AML-193 (cell line): ENCODE measurements around the gene FIBIN.
"Not testable (repeated sequence)": the region's sequence is repeated elsewhere in the genome, so short reads cannot be mapped to it uniquely, and the experiment has no call there.

ENCODE experiments used
- DNase-seq, 2 experiments: peaks; one replicate each; lab custom pipeline; 2025; lab: John Stamatoyannopoulos, UW

Gene FIBIN

DNA sequence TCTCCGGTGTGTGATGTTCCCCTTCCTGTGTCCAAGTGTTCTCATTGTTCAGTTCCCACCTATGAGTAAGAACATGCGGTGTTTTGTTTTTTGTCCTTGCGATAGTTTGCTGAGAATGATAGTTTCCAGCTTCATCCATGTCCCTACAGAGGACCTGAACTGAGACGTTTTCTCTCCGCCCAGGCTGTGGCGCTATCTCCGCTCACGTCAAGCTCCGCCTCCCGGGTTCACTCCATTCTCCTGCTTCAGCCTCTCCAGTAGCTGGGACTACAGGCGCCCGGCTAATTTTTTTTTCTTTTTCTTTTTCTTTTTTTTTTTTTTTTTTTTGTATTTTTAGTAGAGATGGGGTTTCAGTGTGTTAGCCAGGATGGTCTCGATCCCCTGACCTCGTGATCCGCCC is 16.7 kb upstream of the FIBIN start:
- DNase-seq, result not testable (repeated sequence)

DNA sequence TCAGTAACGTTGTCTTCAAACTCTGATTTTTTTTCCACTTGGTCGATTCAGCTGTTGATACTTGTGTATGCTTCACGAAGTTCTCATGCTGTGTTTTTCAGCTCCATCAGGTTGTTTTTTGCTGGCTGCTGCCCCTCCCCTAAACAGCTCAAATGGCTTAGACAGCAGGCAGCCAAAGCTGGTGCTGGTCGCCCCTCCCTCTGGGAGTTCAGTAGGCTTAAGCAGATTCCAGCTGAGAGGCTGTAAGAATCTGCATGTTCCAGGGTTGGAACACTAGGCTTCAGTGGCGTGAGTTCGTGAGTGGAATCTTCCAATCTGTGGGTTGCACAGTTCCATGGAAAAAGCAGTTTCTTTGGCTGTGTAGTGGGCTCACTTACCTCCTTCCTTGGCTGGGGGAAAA is 10.3 kb upstream of the FIBIN start:
- DNase-seq, result no peak

DNA sequence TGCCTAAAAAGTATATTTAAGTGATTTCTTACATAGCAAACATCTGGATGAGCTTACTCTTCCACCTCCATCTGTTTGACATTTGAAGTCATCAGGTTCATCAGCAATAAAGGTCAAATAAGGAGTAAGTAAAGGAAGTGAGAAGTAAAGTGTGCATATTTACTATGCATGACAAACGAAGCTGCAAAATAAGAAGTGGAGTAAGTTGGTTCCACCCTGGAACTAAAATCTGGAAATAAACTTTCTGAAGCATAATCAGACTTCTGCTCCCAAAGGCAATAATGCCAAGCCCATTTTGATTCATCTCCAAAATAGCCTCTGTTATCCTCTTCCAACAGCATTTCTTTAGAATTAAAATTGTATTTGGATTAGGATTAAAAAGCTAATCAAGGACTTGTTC is 8.4 kb upstream of the FIBIN start:
- DNase-seq, result no peak

DNA sequence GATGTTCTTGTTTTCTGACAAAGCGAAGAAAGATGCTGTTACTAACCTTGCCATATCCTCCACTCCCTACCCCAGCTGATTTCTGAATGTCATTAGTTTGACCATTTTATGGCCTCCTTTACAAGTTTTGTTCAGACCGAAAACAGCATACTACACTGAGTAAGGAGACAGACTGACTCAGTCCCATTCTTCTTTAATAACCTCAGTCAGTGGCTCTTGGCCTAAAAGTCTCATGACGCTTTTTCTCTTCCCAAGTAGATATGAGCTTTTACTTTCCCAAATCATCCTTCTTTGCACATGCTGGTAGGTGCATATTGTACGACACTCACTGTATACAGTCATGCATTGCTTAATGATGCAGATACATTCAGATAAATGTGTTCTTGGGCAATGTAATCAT is 8.0 kb upstream of the FIBIN start:
- no peak for DNase-seq

DNA sequence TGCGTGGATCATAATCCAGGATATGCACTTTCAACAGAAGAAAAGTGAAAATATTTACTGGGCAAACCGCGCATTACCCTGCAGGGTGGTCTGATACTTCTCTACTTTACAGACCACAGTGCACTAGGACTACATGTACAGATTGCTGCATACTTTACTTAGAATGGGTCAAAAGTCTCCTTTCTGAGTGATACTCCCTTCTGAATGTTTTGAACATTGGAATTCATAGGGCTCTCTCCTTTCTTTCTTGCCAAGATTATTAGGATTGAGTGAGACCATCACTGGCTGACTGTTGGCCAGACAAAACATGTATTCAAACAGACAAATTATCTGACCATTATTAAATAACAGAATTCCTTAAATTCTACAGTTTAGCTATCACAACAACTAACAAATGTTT is 6.6 kb upstream of the FIBIN start:
- DNase-seq, result no peak

DNA sequence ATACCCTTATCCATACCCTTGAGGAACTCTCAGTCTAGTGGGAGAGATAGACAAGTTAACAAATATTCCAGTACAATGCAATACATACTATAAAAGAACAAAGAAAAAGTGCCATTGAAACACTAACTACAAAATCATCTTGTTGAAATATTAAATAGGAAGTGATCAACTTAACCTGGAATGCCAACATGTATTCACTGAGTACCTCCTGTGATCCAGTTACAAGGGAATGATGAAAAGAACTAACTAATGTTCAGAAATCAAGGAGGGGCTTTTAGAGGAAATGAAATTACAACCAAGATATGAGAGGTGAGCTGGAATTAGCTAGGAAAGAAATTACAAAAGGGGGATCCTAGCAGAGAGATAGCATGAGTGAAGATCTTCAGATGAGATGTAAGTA is 6.2 kb upstream of the FIBIN start:
- no peak for DNase-seq

DNA sequence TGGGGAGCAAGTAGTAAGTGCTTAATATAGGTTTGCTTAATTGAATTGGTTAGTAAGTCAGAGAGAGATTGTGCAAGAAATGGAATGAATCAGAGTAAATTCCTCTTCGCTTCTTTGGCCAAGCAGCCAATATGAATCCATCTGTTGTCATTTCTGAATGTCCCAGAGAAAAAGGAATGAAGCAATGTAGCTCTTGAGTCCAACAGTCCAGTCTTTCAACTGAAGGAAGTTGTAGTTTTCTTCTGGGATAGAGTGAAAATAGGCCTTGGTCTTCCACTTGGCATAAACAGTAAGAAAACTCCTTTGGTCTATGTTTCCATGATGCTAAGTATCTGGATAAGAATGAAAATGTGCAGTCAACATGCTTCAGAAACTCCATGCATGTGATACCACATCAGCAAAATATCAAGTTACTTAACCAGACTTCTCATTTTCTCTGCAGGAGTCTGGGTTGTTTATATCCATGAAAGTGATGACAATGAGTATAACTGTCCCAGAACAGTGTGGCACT is 1.8 kb upstream of the FIBIN start:
- DNase-seq, result no peak

DNA sequence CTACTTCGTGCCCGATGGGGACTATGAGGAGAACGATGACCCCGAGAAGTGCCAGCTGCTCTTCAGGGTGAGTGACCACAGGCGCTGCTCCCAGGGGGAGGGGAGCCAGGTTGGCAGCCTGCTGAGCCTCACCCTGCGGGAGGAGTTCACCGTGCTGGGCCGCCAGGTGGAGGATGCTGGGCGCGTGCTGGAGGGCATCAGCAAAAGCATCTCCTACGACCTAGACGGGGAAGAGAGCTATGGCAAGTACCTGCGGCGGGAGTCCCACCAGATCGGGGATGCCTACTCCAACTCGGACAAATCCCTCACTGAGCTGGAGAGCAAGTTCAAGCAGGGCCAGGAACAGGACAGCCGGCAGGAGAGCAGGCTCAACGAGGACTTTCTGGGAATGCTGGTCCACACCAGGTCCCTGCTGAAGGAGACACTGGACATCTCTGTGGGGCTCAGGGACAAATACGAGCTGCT is 751 bp downstream of the FIBIN start:
- DNase-seq, result no peak

DNA sequence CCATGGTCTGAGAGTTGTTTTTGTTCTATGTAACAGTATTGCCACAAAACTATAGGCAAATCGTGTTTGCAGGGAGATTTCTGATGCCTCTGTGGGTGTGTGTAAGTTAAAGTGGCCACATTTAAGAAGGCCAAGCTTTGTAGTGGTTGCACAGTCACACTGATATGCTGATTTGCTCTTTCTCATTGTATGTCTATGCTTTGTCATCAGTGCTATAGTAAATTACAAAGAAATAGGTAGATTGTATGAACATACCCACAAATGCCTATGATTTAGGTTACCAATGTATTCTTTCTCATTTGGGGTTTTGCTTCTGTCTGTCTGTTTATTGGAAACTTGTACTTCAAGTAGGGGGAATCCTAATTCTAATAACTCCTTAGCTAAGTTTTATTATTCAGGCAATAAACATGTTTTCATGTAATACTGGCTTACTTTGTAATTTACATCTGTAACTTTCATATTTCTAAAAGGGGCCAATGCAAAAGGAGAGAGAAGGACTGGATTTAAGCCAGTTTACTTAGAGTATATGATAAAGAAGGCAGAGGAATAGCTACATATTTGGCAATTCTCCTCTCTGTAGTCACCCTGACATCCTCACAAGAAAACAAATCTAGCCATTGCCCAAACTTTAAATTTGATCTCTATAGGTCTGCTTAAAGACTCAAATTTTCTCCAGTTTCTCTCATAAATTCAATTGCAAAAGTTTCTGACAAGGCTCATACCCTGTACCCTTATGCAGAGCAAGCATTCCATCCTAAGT is 2.0 kb downstream of the FIBIN start:
- DNase-seq, result no peak

DNA sequence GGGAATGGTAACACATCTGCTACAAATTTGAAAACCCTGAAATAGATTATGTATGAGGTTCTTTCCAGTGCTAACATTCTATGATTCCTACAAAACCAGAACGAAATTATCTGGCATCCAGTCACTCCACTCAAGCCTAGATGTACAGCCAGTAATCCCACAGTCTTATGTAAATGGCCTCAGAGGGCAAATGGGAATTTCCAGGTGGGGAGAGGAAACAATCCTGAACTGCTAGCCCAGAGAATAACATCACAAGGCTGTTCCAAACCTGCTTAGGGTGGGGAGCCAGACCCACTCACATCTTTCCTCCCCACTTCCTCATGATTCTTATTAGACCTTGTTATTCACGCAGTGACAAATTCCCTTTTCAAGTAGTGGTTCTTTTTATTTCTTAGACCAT is 3.5 kb downstream of the FIBIN start:
- no peak for DNase-seq

DNA sequence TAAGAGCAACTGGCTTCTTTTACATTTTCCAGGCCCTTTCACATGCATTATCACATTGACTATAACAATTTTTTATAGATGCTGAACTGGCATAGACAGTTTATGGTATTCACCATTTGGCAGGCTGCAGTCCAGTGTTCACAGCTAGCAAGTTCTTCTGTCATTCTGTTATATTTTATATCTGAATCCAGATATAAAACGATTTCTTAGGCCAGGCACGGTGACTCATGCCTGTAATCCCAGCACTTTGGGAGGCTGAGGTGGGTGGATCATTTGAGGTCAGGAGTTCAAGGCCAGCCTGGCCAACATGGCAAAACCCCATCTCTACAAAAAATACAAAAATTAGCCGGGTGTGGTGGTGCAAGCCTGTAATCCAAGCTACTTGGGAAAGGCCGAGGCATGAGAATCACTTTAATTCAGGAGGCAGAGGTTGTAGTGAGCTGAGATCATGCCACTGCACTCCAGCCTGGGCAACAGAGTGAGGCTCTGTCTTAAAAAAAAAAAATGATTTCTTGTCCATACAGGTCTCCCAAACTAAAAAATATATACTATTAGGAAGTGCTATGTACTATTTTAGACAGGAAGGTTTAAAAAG is 7.3 kb downstream of the FIBIN start:
- DNase-seq, result not testable (repeated sequence)

DNA sequence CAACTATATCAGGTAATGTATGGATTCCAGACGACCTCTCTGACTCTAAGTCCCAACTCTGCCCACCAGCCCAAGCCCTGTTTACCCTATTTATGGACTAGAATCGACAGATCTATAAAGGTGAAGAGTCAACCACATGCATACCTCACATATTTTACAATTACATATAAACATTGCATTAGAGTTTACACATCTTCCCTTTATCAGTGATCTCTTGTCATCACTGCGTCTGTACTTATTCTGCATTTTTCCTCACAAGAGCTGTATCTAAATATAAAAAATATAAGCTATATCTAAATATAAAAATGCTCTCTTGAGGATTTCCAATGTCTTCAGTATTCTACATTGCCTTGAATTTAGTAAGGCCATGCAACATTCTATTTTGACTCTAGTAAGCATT is 8.5 kb downstream of the FIBIN start:
- no peak for DNase-seq

DNA sequence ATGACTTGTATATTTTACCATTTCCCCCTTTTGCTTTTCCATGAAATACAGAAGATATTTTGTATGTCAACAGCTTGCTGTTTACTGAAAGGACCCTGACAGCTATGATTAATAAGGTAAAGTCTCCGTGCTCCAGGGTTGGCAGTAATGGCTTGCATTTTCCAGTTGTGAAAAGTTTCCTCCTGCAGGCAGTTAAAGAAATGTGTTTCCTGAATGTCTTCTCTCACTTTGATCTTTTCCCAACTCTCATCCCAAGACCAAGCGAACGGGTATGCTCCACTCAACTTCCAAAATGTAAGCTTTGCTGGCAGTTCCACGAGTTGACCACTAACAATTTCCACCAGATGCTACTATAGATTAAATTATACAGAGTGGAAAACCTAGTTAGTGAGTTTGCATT is 8.9 kb downstream of the FIBIN start:
- no peak for DNase-seq

DNA sequence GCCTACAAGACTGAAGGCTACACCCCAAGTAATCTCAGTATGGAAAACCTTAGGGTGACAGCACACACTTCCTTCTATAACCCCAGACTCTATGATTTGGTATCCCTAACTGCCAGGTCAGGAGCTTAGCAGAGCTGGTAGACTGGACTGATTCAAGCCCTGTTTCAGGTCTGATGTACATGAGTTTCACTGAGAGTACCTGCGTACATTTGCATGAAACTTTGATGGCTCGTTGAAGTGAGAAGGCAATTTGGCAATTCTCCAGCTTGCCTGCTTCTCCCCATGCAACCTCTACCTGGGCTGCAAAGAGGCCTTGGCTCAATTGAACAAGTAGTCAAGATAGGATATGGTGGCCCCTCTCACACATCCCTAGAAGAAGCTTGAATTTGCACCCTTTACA is 10.2 kb downstream of the FIBIN start:
- DNase-seq, result no peak

DNA sequence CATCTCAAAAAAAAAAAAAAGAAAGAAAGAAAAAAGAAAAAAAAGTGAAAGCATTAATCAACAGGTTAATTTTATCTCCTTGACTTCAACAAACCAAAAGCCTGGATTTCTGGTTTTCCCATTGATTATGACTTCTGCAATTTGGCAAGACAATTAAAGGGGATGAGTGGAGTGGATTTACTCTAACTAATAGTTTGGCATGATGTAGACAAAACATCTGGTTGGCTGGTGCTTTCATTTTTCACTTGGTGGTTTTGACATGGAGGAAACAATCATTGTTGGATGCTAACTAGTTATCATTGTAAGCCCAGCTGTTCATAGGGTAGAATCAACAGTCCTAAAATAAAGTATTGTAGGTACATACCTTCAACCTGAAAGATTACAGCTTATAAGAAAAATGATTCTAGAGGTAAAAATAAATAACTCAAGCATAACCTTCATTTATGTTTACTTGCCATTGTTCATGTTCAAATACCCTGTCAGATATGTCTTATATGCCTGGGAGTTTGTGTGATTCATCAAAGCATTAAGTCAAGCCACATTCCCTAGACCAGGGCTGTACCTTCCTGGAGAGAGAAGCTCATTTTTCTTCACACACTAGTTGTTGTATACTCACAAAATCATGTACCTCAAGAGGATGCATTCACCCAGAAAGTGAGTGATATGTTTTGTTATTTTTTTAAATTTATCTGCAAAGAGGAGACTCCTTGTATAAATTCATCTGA is 15.1 kb downstream of the FIBIN start:
- DNase-seq, result no peak

DNA sequence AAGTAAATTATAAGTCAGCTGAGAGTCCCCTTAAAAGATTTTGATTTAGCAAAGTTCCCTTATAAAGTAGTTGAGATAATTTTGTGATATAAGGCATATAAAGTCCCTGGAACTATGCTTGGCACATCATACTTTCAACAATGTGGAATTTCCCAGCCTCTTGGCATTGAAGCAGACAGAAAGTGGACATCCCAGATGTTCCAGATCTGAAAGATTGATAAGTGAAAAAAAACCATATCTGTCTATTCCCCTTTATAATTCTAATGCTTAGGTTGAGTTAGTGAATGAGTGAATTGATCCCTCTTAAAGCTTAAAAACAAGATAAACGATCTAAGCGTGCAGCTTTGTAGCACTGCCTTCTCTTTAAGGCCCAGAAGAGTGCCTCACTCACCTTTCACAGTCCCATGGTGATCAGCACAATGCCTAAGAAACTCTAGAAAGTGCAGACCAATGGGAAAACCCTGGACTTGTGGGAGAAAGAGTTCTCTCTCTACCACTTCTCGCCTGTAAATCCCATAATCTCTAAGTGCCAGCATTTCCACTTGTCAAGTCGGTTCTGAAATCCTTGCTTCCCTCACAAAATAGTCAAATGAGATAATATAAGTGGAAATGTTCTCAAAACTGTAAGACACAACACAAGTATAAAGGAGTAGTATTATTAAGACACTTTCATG is 17.8 kb downstream of the FIBIN start:
- no peak for DNase-seq

DNA sequence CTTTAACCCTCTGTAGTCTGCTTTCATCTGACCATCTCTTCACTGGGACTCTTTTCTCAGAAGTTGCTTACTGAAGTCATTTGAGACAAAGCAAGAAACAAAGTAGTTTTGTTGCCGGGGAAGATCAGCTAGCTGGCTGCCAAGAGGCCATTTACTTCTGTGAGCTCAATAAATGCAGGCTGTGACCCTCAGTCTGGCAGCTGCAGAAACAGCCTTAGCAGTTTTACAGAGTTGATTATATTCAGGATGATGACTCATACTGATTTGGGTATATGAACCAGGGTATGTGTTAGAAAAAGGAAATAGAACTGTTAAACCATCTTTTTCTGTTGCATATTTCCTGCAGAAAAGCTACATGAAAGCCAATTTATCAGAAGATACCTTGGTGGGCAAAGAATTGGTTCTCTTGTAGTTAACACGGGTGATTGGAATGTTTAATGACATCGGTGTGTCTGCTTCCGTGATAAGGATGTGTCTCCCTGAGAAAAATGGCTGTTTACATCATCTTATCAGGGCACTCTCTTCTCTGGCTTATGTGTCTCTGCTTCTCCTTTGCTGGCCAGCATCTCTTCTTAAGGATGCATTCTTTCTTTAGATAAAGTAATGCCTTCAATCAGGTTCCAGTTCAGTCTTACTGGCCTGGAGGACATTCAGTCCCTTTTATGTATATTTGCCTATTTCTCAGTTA is 18.5 kb downstream of the FIBIN start:
- DNase-seq, result no peak

DNA sequence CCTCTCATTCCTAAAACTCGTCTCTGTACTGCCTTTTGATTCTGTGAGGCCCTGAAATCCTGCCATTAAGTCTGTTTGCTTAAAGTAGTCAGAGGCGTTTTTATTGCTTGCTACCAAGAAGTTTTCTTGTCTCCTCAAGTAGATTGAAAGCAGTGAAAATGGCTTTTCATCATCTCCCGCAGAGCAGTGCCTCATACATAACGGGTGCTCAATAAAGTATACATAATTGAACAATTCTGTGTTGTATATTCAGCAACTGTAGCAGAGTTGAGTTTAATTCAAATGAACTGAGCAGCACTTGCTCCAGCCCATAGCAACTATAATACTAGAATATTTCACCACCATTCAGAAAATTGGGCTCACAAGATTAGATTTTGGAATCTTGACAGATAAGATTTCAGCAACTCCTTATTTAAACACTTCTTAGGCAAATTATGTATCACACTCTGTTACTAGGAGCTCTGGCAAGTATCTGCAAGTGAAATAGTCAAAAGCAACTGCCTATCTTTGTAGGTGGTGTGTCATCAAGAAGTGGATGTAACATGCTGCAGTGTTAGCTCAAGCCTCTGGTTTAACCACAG is 20.0 kb downstream of the FIBIN start:
- DNase-seq, result no peak

DNA sequence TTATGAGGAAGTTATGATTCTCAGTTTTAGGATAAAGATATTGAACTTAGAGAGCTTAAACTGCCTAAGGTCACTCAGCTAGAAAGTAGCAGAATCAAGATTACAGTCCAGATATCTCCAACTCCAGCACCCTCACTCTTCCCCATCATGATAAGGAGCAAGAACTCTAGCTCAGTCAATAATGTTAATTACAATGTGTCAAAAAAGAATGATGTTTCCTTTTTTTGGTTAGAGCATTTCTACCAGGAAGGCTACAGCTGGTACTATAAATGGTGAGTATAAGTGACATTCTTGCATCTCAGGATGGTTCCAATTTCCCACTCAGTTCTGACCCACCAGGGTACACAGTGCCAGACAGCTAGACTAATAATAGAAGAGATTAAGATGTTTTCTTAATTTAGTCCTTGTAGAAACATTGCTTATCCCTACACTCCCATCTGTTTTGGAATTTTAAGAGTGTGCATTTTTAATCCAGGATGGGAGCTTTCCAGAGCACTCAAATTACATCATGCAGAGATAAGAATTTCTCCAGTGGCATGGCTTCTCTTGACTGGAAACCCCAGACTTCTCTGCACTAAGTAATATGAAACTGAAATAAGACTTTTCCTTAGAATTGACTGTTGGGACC is 25.1 kb downstream of the FIBIN start:
- no peak for DNase-seq

DNA sequence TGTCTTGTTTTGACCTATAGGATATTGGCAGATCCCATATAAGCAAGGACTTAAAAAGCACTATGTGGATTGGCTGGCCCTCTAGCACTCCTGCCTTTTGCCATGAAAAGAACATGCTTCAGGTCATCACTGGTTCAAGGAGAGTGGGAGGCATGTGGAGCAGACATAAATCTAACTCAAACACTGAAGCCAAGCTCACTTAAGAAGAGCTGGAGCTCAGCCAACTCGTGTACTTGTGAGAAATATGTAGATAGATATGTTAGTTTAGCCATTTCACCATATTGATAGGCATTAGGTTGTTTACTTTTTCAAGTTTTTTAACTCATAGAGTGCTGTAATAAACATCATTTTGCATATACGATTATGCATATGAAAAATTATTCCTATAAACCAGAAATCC is 26.8 kb downstream of the FIBIN start:
- DNase-seq, result no peak

DNA sequence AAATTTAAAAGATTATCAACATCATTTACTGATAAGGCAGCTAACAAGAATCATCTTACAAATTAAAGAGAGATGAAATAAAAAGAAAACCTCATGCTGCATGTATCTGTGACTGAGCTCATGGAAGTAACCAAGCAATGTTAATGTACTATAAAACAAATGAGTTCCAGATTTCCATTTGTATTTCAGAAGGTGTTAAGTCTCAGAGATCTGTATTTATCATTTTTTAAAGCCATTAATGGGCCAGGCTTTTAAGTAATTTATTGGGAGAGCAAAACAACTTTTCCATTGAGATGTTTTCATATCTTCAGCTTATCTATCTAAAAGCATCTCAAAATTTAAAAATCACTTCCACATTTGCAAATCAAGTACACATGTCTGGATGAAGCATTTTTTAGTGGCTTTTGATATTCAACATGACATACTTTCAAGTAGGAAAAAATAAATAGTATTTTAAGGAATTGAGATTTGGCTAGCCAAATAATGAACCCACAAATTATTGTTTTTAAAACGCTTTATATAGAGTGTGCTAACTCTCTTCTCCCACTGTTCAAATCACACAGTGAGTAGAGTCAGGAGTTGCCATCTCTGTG is 28.8 kb downstream of the FIBIN start:
- no peak for DNase-seq
